ENCODE measurements around the gene CFAP45.
A peak's percentile ranks its signal among the peaks of the same experiment; 100 is the strongest.

Gene CFAP45

GRCh38 chr1:159939678-159940002 is 39.7 kb upstream of the CFAP45 start:
- Mint-ChIP-seq H3K4me3 (no peak overlapping the region), H3K4me1 (ENCODE audit: low read depth) (peaks cover 11% of the 10 kb centered on the region), H3K9me3 (no peaks in the 10 kb centered on the region), H3K27ac (no peak overlapping the region), H3K36me3 (ENCODE audit: low read depth) (no peaks in the 10 kb centered on the region), H3K27me3 (ENCODE audit: low read depth) (peaks cover 55% of the 10 kb centered on the region)

- H3K4me3 Mint-ChIP-seq, result no peak overlapping the region
- no peaks in the 10 kb centered on the region for H3K36me3 Mint-ChIP-seq (ENCODE audit: low read depth)
- H3K27ac Mint-ChIP-seq, result no peak overlapping the region
- peaks cover 11% of the 10 kb centered on the region for H3K4me1 Mint-ChIP-seq (ENCODE audit: low read depth)
- peaks cover 50% of the 10 kb centered on the region for H3K27me3 Mint-ChIP-seq (ENCODE audit: low read depth)
- H3K9me3 Mint-ChIP-seq, result no peaks in the 10 kb centered on the region
Observed at GRCh38 chr1:159938905-159939677, 39.1 kb upstream of the CFAP45 start.

GRCh38 chr1:159938211-159938852 is 38.4 kb upstream of the CFAP45 start:
- H3K4me3 Mint-ChIP-seq, result no peak overlapping the region
- H3K4me1 Mint-ChIP-seq (ENCODE audit: low read depth), result peaks cover 11% of the 10 kb centered on the region
- no peaks in the 10 kb centered on the region for H3K9me3 Mint-ChIP-seq
- H3K36me3 Mint-ChIP-seq (ENCODE audit: low read depth), result no peaks in the 10 kb centered on the region
- H3K27ac Mint-ChIP-seq, result no peak overlapping the region
- H3K27me3 Mint-ChIP-seq (ENCODE audit: low read depth), result peaks cover 48% of the 10 kb centered on the region

DNA sequence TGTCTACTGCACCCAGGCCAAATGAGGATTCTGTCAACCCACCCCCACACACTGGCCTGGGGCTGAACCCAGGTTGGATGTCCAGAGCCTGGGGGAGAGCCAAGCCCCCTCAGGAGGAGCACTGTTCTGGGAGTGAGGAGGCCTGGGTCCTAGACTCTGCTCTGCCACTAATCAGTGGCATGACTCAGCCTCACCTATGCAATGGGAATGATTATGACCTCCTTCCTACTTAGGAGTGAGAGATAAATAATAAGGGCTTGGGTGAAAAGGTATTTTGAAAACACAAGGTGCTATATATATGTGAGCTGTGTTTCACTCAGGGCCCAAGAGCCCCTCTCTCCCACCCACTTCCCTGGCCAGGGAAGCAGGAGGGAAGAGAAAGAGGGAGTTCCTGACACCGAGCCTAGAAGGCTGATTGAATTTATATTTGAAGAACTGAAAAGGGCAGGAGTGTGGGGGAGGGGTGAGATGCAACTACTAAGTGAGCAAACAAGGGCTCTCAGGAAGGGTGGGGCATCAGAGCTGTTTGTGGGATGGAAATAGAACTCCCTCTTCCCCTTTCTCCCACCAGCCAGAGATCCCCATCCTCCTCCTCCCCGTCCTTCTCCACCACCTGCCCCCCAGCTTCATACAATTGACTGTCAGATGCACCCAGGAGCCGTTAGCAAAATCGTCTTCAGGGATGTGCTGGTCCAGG is 37.2 kb upstream of the CFAP45 start:
- H3K36me3 Mint-ChIP-seq (ENCODE audit: low read depth), result no peaks in the 10 kb centered on the region
- H3K4me3 Mint-ChIP-seq, result no peak overlapping the region
- no peak overlapping the region for H3K27ac Mint-ChIP-seq
- H3K4me1 Mint-ChIP-seq (ENCODE audit: low read depth), result peaks cover 11% of the 10 kb centered on the region
- H3K9me3 Mint-ChIP-seq, result no peaks in the 10 kb centered on the region
- H3K27me3 Mint-ChIP-seq (ENCODE audit: low read depth), result peaks cover 45% of the 10 kb centered on the region

GRCh38 chr1:159936273-159936904 is 36.4 kb upstream of the CFAP45 start:
- H3K4me3 Mint-ChIP-seq, result no peak overlapping the region
- H3K27ac Mint-ChIP-seq, result no peak overlapping the region
- H3K9me3 Mint-ChIP-seq, result no peaks in the 10 kb centered on the region
- H3K4me1 Mint-ChIP-seq (ENCODE audit: low read depth), result peaks cover 11% of the 10 kb centered on the region
- H3K36me3 Mint-ChIP-seq (ENCODE audit: low read depth), result no peaks in the 10 kb centered on the region
- peaks cover 44% of the 10 kb centered on the region for H3K27me3 Mint-ChIP-seq (ENCODE audit: low read depth)

DNA sequence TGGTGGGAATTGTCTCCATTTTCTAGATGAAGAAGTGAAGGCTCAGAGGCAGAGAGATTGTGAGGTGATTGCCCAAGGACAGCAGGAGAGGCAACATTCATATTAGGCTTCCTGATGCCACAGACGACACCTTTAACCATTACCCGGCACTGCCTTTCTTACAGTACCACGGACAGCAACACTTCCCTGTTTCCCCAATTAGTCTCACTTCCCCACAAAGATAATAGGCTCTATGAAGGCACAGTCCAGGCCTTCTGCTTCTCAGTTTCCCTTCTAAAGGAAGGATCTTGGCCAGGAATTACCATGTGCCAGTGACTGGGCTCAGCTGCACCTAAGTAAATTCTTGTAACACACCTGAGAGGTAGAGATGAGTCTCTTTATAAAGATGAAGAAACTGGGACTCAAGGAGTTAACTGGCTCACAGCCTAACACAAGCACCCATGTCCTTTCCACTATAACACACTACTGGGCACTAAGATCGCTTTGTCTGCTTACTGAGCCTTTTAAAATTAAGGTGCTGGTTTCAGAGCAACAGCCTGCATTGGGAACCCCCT is 35.8 kb upstream of the CFAP45 start:
- Mint-ChIP-seq H3K27ac (no peak overlapping the region), H3K36me3 (ENCODE audit: low read depth) (no peaks in the 10 kb centered on the region), H3K9me3 (no peaks in the 10 kb centered on the region), H3K4me3 (no peak overlapping the region), H3K27me3 (ENCODE audit: low read depth) (peaks cover 40% of the 10 kb centered on the region), H3K4me1 (ENCODE audit: low read depth) (peaks cover 11% of the 10 kb centered on the region)

DNA sequence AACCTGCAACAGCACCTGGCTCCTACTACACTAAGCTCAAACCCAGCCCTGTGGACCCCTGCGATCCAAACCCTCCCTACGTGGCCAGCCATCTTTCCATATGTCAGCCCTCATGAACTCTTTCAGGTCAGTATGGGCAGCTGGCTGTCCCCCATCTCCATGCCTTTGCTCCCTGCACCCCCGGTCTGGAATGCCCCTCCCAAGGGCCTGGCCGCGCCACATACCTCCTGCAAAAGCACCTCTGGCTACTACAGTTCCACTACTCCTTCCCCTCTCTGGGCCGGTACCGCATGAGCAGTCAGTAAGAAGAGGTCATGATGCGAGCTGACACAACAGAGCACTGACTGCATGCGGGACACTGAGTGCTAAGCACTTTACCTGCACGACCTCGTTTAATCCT is 35.3 kb upstream of the CFAP45 start:
- H3K4me3 Mint-ChIP-seq, result no peak overlapping the region
- no peak overlapping the region for H3K27ac Mint-ChIP-seq

DNA sequence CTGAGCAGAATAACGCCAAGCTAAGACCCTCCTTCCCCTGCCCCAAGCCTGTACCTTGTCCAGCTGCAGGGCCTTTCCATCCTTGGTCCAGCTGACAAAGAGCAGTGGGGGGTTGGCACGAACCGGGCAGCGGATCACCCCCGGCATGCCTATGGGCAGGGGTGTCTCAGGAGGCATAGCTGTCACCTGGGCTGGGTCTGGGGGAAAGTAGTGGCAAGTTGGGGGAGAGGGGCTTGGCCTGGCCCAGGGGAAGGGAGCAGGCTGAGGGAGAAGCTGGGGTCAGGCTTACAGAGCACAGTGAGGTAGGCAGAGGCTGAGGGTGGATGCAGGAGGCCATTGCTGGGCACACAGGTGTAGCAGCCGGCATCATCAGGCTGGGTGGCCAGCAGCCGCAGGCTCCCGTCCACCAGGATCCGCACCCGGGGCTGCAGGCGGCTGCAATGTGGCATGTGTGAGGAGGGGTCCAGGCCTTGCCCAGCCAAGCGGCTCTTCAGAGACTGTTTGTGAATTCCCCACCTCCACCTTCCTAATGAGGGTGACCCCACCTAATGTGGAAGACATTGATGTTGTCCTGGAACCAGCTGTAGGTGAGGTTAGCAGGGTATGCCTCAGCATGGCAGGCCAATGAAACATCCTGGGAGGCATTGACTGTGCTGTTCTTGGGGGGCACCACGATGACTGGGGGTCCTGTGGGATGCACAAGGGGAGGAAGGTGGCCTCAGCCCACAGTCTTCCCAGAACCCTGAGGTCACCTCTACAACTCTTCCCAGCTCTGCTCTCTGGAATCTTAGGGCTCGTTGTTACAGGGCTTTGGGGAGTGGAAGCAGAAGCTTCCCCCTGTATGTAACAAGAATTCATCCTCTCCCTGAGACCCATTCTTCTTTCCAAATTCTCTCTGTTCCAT is 34.4 kb upstream of the CFAP45 start:
- Mint-ChIP-seq H3K4me3 (no peak overlapping the region), H3K27me3 (ENCODE audit: low read depth) (peaks cover 32% of the 10 kb centered on the region)

More for the DNA sequence above, 35.3 kb upstream of the CFAP45 start:
- Mint-ChIP-seq H3K9me3 (no peaks in the 10 kb centered on the region), H3K36me3 (ENCODE audit: low read depth) (no peaks in the 10 kb centered on the region), H3K4me1 (ENCODE audit: low read depth) (peaks cover 11% of the 10 kb centered on the region), H3K27me3 (ENCODE audit: low read depth) (peaks cover 38% of the 10 kb centered on the region)

DNA sequence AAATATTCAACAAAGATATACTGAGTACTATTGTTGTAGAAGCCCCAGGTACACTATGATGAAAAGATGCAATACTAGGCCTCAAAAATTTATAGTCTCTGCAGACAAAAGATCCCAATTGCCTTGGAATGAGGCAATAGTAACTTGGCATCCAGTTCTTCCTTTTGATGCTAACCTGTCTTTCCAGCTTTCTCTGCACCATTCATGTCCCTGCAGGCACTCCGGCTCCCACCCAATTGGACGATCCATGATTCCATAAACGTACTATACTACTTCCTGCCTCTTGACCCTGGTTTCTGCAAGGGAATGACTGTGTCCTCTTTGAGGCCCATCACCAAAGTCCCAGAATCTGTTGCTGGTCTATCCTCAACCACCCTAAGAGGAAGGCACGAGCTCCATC is 33.4 kb upstream of the CFAP45 start:
- Mint-ChIP-seq H3K36me3 (ENCODE audit: low read depth) (no peaks in the 10 kb centered on the region), H3K4me3 (no peak overlapping the region), H3K27me3 (ENCODE audit: low read depth) (peaks cover 29% of the 10 kb centered on the region), H3K4me1 (ENCODE audit: low read depth) (peaks cover 10% of the 10 kb centered on the region), H3K9me3 (no peaks in the 10 kb centered on the region), H3K27ac (no peak overlapping the region)

More for the DNA sequence above, 34.4 kb upstream of the CFAP45 start:
- Mint-ChIP-seq H3K4me1 (ENCODE audit: low read depth) (peaks cover 11% of the 10 kb centered on the region), H3K36me3 (ENCODE audit: low read depth) (no peaks in the 10 kb centered on the region), H3K9me3 (no peaks in the 10 kb centered on the region), H3K27ac (no peak overlapping the region)

DNA sequence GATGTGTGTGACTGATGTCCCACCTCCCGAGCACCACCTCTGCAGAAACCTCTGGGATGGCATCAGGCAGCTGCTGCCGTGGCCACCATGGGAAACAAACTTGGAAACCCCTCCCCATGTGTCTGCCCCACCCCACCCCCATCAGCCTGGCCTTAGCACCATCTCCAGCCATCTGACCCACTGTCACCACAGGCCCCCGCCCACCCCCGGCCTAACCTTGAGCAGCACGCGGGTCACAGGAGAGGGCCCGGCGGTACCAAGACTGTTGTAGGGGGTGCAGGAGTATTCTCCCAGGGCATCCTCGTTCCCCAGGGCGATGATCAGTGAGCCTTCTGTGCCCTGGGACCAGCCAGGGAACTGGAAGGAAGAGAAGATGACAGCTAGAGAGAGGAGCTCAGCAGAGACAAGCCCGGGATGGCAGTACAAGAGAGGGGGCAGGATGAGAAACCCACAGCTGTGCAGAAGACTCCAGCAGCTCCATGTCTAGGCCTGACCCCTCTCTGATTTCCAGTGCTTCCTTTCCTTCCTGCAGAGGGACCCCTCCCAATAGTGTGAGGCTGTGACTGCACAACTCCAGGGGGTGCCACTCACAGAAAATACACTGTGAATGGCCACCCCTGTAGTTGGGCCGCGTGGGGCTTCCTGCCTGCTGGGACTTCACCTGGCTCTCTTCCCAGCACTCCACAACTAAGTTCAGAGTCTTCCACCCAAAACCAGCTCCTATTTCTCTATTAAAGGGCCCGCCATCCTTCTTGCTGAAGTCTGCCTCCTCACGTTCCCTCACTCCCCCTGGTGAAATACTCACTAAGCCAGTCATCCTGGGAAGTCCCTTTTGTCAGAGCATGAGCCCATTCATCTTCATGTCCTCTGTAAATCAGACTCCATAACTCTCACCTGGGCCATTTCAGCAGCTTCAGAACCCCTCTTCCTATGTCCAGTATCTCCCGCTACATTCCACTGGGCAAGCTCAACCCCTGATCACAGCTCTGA is 32.6 kb upstream of the CFAP45 start:
- no peaks in the 10 kb centered on the region for H3K9me3 Mint-ChIP-seq
- no peak overlapping the region for H3K4me3 Mint-ChIP-seq
- peaks cover 4% of the 10 kb centered on the region for H3K4me1 Mint-ChIP-seq (ENCODE audit: low read depth)
- H3K36me3 Mint-ChIP-seq (ENCODE audit: low read depth), result no peaks in the 10 kb centered on the region
- peaks cover 29% of the 10 kb centered on the region for H3K27me3 Mint-ChIP-seq (ENCODE audit: low read depth)
- peak overlapping the region; percentile 27 for H3K27ac Mint-ChIP-seq

DNA sequence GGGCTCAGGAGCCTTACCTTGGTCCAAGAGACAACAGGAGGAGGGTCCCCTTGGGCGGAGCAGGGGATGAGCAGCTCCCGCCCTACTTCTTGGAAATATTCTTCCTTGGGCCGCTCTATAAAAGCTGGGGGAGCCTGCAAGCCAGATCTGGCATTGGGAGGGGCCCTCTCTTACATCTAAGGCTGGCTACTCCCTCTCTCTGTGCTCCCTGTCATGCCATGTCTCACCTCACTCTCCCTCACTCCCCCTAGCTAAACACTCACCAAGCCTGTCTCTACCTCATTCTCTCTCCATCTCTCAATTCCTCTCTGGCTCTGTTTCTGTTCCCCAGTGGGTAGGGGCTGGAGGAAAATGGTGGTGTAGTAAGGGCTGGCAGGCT is 31.8 kb upstream of the CFAP45 start:
- H3K27me3 Mint-ChIP-seq (ENCODE audit: low read depth), result peaks cover 29% of the 10 kb centered on the region
- H3K9me3 Mint-ChIP-seq, result no peaks in the 10 kb centered on the region
- no peaks in the 10 kb centered on the region for H3K36me3 Mint-ChIP-seq (ENCODE audit: low read depth)
- H3K4me1 Mint-ChIP-seq (ENCODE audit: low read depth), result peaks cover 3% of the 10 kb centered on the region
- H3K27ac Mint-ChIP-seq, result no peak overlapping the region
- no peak overlapping the region for H3K4me3 Mint-ChIP-seq

GRCh38 chr1:159931101-159931794 is 31.3 kb upstream of the CFAP45 start:
- H3K9me3 Mint-ChIP-seq, result no peaks in the 10 kb centered on the region
- peaks cover 28% of the 10 kb centered on the region for H3K27me3 Mint-ChIP-seq (ENCODE audit: low read depth)
- no peaks in the 10 kb centered on the region for H3K36me3 Mint-ChIP-seq (ENCODE audit: low read depth)
- peaks cover 8% of the 10 kb centered on the region for H3K4me1 Mint-ChIP-seq (ENCODE audit: low read depth)
- no peak overlapping the region for H3K4me3 Mint-ChIP-seq
- H3K27ac Mint-ChIP-seq, result no peak overlapping the region
